H1 (cell line): Measurements from ENCODE around the gene HTRA1. TPM values are rescaled to one million over a fixed set of nuclear protein-coding genes. Genes with fewer than 3 reads are reported as not detected.

Experiments
- CTCF ChIA-PET: fragments of 300-600 bp; sonication (Branson Sonifier 250); formaldehyde crosslinking; loops from one replicate; lab custom pipeline; 2021; ENCODE audit not compliant: partially characterized antibody; lab: Charles Lee
- POLR2A ChIA-PET: fragments of 300-600 bp; sonication (Branson Sonifier 250); formaldehyde crosslinking; loops from one replicate; lab custom pipeline; 2021; ENCODE audit warnings: inconsistent platforms; ENCODE audit not compliant: partially characterized antibody; lab: Charles Lee
- DNase-seq, 2 experiments: peaks; one replicate each; pipeline versions ENCODE4 v3.0.0 to v3.0.0-alpha.2; 2010 to 2022; ENCODE audit warnings: low spot score in 2 of 2, low read depth in 1 of 2, mixed read lengths in 1 of 2
- FAIRE-seq: peaks from 2 replicates; lab custom pipeline; 2011; peaks lifted over from hg19 to GRCh38; lab: Jason Lieb, UNC
- H2AFZ ChIP-seq: 2 replicates; pipeline ENCODE4 v1.8.1; 2012; ENCODE audit warnings: low read length, inconsistent platforms
- H2AK5ac ChIP-seq: 2 replicates; pipeline ENCODE4 v1.6.1; 2013; ENCODE audit warnings: low read depth, low read length
- H2BK120ac ChIP-seq: replicated peaks from 2 replicates; pipeline ENCODE3; 2013; ENCODE audit warnings: low read depth, low read length, inconsistent platforms
- H2BK12ac ChIP-seq: 2 replicates; pipeline ENCODE4 v1.6.1; 2013; ENCODE audit warnings: low read depth, low read length
- H2BK15ac ChIP-seq: 2 replicates; pipeline ENCODE4 v1.6.1; 2013; ENCODE audit warnings: low read length
- H2BK20ac ChIP-seq: 2 replicates; pipeline ENCODE4 v1.6.1; 2013; ENCODE audit warnings: low read length
- H2BK5ac ChIP-seq: 2 replicates; pipeline ENCODE4 v1.6.1; 2013; ENCODE audit warnings: low read depth, low read length
- H3K14ac ChIP-seq: 2 replicates; pipeline ENCODE4 v1.6.1; 2013; ENCODE audit warnings: inconsistent platforms; ENCODE audit not compliant: insufficient read length
- H3K18ac ChIP-seq: 2 replicates; pipeline ENCODE4 v1.6.1; 2013; ENCODE audit warnings: low read length; ENCODE audit errors: extremely low read depth
- H3K23ac ChIP-seq: 2 replicates; pipeline ENCODE4 v1.6.1; 2013; ENCODE audit warnings: inconsistent platforms; ENCODE audit not compliant: insufficient read length
- H3K23me2 ChIP-seq: 2 replicates; pipeline ENCODE4 v1.6.1; 2013; ENCODE audit warnings: low read depth, low read length
- H3K27ac ChIP-seq: 2 replicates; pipeline ENCODE4 v1.6.1; 2011; ENCODE audit warnings: low read depth, low read length, inconsistent platforms
- H3K27me3 ChIP-seq, 4 experiments: replicated peaks in 1 of 4; 1 replicate in 1 of 4; 2 replicates in 3 of 4; pipeline versions ENCODE4 v1.6.1 to v1.8.1; 2011 to 2013; ENCODE audit warnings: low read length in 3 of 4, mild to moderate bottlenecking in 3 of 4, inconsistent platforms in 2 of 4, mixed read lengths in 2 of 4, moderate library complexity in 1 of 4; ENCODE audit not compliant: control insufficient read depth in 3 of 4, insufficient read depth in 3 of 4; ENCODE audit errors: extremely low read depth in 1 of 4
- H3K36me3 ChIP-seq, 4 experiments: 2 replicates each; pipeline versions ENCODE4 v1.6.1 to v1.8.1; 2011 to 2013; ENCODE audit warnings: mild to moderate bottlenecking in 4 of 4, low read length in 3 of 4, moderate library complexity in 2 of 4, control low read depth in 1 of 4, inconsistent platforms in 1 of 4; ENCODE audit not compliant: insufficient read depth in 4 of 4, control insufficient read depth in 2 of 4
- H3K4ac ChIP-seq: replicated peaks from 2 replicates; pipeline ENCODE3; 2013; ENCODE audit warnings: low read length, low read depth, mixed read lengths, inconsistent platforms; ENCODE audit not compliant: insufficient read length
- H3K4me1 ChIP-seq, 4 experiments: replicated peaks in 1 of 4; 1 replicate in 1 of 4; 2 replicates in 3 of 4; pipeline versions ENCODE4 v1.6.1 to v1.8.1; 2011 to 2013; ENCODE audit warnings: low read length in 3 of 4, inconsistent platforms in 2 of 4, mixed read lengths in 1 of 4; ENCODE audit not compliant: insufficient read depth in 4 of 4, control insufficient read depth in 3 of 4
- H3K4me2 ChIP-seq, 2 experiments: 2 replicates each; pipeline versions ENCODE4 v1.6.1 to v1.8.1; 2011 to 2013; ENCODE audit warnings: low read depth in 2 of 2, low read length in 2 of 2, control low read depth in 1 of 2, inconsistent platforms in 1 of 2, mild to moderate bottlenecking in 1 of 2; ENCODE audit not compliant: insufficient read depth in 1 of 2
- H3K4me3 ChIP-seq, 4 experiments: fragments of 200-600, 300-600 bp in 1 of 4; sonication (generic), shearing (Covaris generic), sonication (Bioruptor Twin) in 1 of 4; 2 replicates each; pipeline versions ENCODE4 v1.5.1 to v1.8.1; 2011 to 2016; ENCODE audit warnings: low read length in 4 of 4, low read depth in 3 of 4, control low read depth in 2 of 4, inconsistent platforms in 2 of 4, mild to moderate bottlenecking in 2 of 4, mixed read lengths in 1 of 4, moderate library complexity in 1 of 4; ENCODE audit not compliant: insufficient read depth in 2 of 4; ENCODE audit errors: extremely low read depth in 1 of 4
- H3K56ac ChIP-seq: replicated peaks from 2 replicates; pipeline ENCODE3; 2013; ENCODE audit warnings: low read depth, mild to moderate bottlenecking, mixed read lengths, low read length, inconsistent platforms; ENCODE audit not compliant: insufficient read length
- H3K79me1 ChIP-seq: 2 replicates; pipeline ENCODE4 v1.6.1; 2013; ENCODE audit warnings: low read depth, low read length, control low read depth
- H3K79me2 ChIP-seq, 2 experiments: 2 replicates each; pipeline versions ENCODE4 v1.6.1 to v1.8.1; 2012 to 2013; ENCODE audit warnings: low read length in 2 of 2, mild to moderate bottlenecking in 2 of 2, inconsistent platforms in 1 of 2; ENCODE audit not compliant: insufficient read depth in 2 of 2, control insufficient read depth in 1 of 2
- H3K9ac ChIP-seq, 4 experiments: replicated peaks in 1 of 4; 1 replicate in 1 of 4; 2 replicates in 3 of 4; pipeline versions ENCODE4 v1.6.1 to v1.8.1; 2011 to 2013; ENCODE audit warnings: low read depth in 3 of 4, low read length in 3 of 4, control low read depth in 2 of 4, mild to moderate bottlenecking in 2 of 4, moderate library complexity in 2 of 4, inconsistent platforms in 1 of 4; ENCODE audit errors: extremely low read depth in 1 of 4
- H3K9me3 ChIP-seq, 2 experiments: 2 replicates each; pipeline versions ENCODE4 v1.6.1 to v1.8.1; 2012 to 2013; ENCODE audit warnings: mild to moderate bottlenecking in 2 of 2, moderate library complexity in 2 of 2, control low read depth in 1 of 2, inconsistent platforms in 1 of 2, low read depth in 1 of 2, low read length in 1 of 2, mixed read lengths in 1 of 2; ENCODE audit not compliant: insufficient read depth in 2 of 2
- H4K20me1 ChIP-seq, 2 experiments: replicated peaks in 1 of 2; 2 replicates each; pipeline versions ENCODE3 to v1.8.1; 2011 to 2013; ENCODE audit warnings: inconsistent platforms in 2 of 2, low read length in 2 of 2, mild to moderate bottlenecking in 1 of 2; ENCODE audit not compliant: insufficient read depth in 2 of 2, control insufficient read depth in 1 of 2
- H4K5ac ChIP-seq: 2 replicates; pipeline ENCODE4 v1.6.1; 2013; ENCODE audit warnings: low read length, low read depth, mixed read lengths, inconsistent platforms; ENCODE audit not compliant: insufficient read length
- H4K8ac ChIP-seq: 2 replicates; pipeline ENCODE4 v1.8.0; 2013; ENCODE audit warnings: mild to moderate bottlenecking, moderate library complexity, low read length, inconsistent platforms; ENCODE audit not compliant: insufficient read depth; ENCODE audit errors: extremely low read depth
- H4K91ac ChIP-seq: replicated peaks from 2 replicates; pipeline ENCODE3; 2013; ENCODE audit warnings: low read length, mixed read lengths, inconsistent platforms; ENCODE audit not compliant: insufficient read length
- ASH2L ChIP-seq: fragments of 200-600, 300-600 bp; sonication (generic); IDR thresholded peaks from one replicate; pipeline ENCODE4 v1.7.1; 2017; ENCODE audit warnings: low read length
- BCL11A ChIP-seq, 2 experiments: IDR thresholded peaks; one replicate each; pipeline ENCODE4 v1.6.1; 2011; ENCODE audit warnings: low read depth in 2 of 2, low read length in 2 of 2, mild to moderate bottlenecking in 2 of 2
- KDM1A ChIP-seq: fragments of 200-600, 300-600 bp; sonication (generic); IDR thresholded peaks from 2 replicates; pipeline ENCODE4 v1.7.1; 2016; ENCODE audit warnings: mild to moderate bottlenecking, low read length, borderline replicate concordance
- PHF8 ChIP-seq: fragments of 200-600 bp; sonication (generic); conservative IDR thresholded peaks from 2 replicates; pipeline ENCODE4 v1.7.1; 2012; ENCODE audit warnings: low read depth, mild to moderate bottlenecking, inconsistent platforms, low read length, moderate library complexity
- SAP30 ChIP-seq: fragments of 300-600 bp; sonication (generic); IDR thresholded peaks from 2 replicates; pipeline ENCODE4 v1.7.1; 2012; ENCODE audit warnings: low read length, moderate library complexity, mild to moderate bottlenecking, inconsistent platforms; ENCODE audit not compliant: insufficient read depth, insufficient replicate concordance
- SP1 ChIP-seq: IDR thresholded peaks from 2 replicates; pipeline ENCODE4 v1.6.1; 2011; ENCODE audit warnings: low read depth, low read length
- SP2 ChIP-seq: IDR thresholded peaks from 2 replicates; pipeline ENCODE4 v1.6.1; 2012; ENCODE audit warnings: mild to moderate bottlenecking, low read length, inconsistent platforms
- TAF1 ChIP-seq: IDR thresholded peaks from 2 replicates; pipeline ENCODE4 v1.6.1; 2011; ENCODE audit warnings: mild to moderate bottlenecking, low read depth, low read length
- WGBS, 2 experiments: shearing (Covaris generic) in 1 of 2; methylation state at CpG; one replicate each; pipeline versions ENCODE4 v1.1.6 to v1.1.7; 2013 to 2015; ENCODE audit warnings: low lambda C conversion rate in 2 of 2, mixed read lengths in 2 of 2, inconsistent platforms in 1 of 2, low coverage in 1 of 2, missing lambda C conversion rate in 1 of 2; ENCODE audit not compliant: insufficient replicate concordance in 2 of 2, insufficient coverage in 1 of 2, insufficient read length in 1 of 2; ENCODE audit errors: extremely low coverage in 1 of 2, missing lambda C conversion rate in 1 of 2; 5-methylcytosine and 5-hydroxymethylcytosine counted together
- polyA plus RNA-seq, 7 experiments: library from polyadenylated mRNA; depleted of rRNA in 3 of 7; stranded (reverse) in 5 of 7; unstranded in 2 of 7; fragments of >200 nt in 5 of 7; fragments of 200-250 nt in 2 of 7; gene quantifications; 1 replicate in 5 of 7; 2 replicates in 1 of 7; 4 replicates in 1 of 7; pipeline versions ENCODE4 v1.2.1 to v1.2.3, GENCODE V29; 2011 to 2013; ENCODE audit warnings: missing spikeins in 2 of 7, mixed read lengths in 2 of 7
- total RNA-seq: library from RNA; stranded (reverse); fragmentation: NEBNext Ultra II Directional; extraction: Animal tissue kit (Norgen Biotek cat#: 25700); gene quantifications from 2 replicates; pipeline ENCODE4 v1.2.1, GENCODE V29; 2021
- TF ChIP-seq, protein P1 (sequence below), 3 experiments: IDR thresholded peaks; 1 replicate in 2 of 3; 2 replicates in 1 of 3; pipeline versions ENCODE4 v1.5.1 to v1.6.1; 2011; ENCODE audit warnings: low read length in 3 of 3, mild to moderate bottlenecking in 3 of 3, inconsistent platforms in 2 of 3, low read depth in 1 of 3, moderate library complexity in 1 of 3; ENCODE audit not compliant: insufficient read depth in 1 of 3; ENCODE audit errors: control extremely low read depth in 1 of 3

Gene HTRA1
- total and polyA plus RNA-seq, 2 of the 8 experiments (the other 6 are each of a cell fraction or from before 2014, with no cell fraction given), result 15.8 to 20.1 TPM

DNA sequence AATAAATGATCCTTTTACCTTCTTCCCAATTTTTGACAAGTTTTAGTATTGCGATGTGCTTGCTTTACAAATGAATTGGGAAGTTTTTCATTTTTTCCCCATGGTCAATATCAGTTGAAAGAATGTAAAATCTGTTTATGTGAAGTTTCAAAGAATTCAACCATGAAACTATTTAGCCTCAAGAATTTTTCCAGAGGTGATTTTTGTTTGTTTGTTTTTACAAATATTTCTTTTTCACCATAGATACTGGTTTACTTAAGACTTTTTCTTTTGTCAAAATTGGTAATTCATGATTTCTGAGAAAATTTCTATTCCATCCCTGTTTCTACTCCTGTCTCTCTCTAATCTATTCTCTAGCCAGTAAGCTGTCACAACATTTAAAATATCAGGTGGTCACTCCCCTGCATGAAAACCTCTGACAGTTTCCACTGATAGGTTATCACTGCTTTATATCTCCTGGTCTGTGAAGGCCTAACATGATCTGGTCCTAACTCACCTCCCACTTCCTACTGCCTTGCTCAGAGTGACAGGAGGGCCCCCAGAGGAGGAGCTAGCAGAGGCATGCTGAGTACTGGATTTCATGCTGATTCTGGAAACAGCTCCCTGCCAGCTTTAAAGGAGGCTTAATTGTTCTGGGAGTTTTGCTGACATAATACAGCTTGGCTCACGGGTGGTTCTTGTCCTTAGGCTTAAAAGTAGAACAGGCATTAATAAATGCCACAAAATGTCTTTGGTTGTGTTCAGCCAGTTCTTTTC lies 14.5 kb upstream of the HTRA1 start:
- Histone ChIP-seq H3K9ac (no peak overlapping the region), H3K4me2 (no peak overlapping the region), H3K4me1 (no peaks in the 10 kb centered on the region), H3K27ac (no peak overlapping the region), H4K91ac (no peak overlapping the region), H2BK120ac (no peak overlapping the region), H4K5ac (no peak overlapping the region), H3K18ac (no peak overlapping the region), H3K36me3 (no peaks in the 10 kb centered on the region), H3K4ac (no peak overlapping the region), H2AK5ac (no peak overlapping the region), H3K79me1 (no peaks in the 10 kb centered on the region), H3K14ac (no peak overlapping the region), H3K27me3 (no peaks in the 10 kb centered on the region), H2BK20ac (no peak overlapping the region), H4K20me1 (no peaks in the 10 kb centered on the region), H3K56ac (no peak overlapping the region), H3K23me2 (no peaks in the 10 kb centered on the region), H2BK5ac (no peak overlapping the region), H2AFZ (no peak overlapping the region), H2BK12ac (no peak overlapping the region), H4K8ac (no peak overlapping the region), H3K9me3 (peaks cover 3 to 8% of the 10 kb centered on the region in 2 experiments; a peak in 3 of 4 replicates), H2BK15ac (no peak overlapping the region), H3K4me3 (no peak overlapping the region), H3K23ac (no peak overlapping the region), H3K79me2 (no peaks in the 10 kb centered on the region)
- WGBS, 2 experiments, result 76% methylated on average over 2 of the region's 2 CpGs; no CpG with 5 or more reads in 1 of the 2 experiments
- FAIRE-seq, result no peak
- ChIA-PET POLR2A (interaction anchor here (0.8 kb wide), 1 partner anchor 55 kb away, joined by 3 read pairs; no protein-coding TSS in a partner anchor), CTCF (interaction anchor here (0.6 to 1.2 kb wide), 6 partner anchors 12 to 244 kb away, joined by 3 to 4 read pairs (median 3); no protein-coding TSS in a partner anchor)
- DNase-seq, result no peak
- TF ChIP-seq KDM1A (no peak), SP1 (no peak), TAF1 (no peak), ASH2L (no peak), SAP30 (no peak), BCL11A (IDR thresholded peaks at IDR 0.05; ENCODE audit: low read depth in 2 of 2, low read length in 2 of 2) (no peak), PHF8 (no peak), SP2 (no peak)
- TF ChIP-seq, protein P1, sequence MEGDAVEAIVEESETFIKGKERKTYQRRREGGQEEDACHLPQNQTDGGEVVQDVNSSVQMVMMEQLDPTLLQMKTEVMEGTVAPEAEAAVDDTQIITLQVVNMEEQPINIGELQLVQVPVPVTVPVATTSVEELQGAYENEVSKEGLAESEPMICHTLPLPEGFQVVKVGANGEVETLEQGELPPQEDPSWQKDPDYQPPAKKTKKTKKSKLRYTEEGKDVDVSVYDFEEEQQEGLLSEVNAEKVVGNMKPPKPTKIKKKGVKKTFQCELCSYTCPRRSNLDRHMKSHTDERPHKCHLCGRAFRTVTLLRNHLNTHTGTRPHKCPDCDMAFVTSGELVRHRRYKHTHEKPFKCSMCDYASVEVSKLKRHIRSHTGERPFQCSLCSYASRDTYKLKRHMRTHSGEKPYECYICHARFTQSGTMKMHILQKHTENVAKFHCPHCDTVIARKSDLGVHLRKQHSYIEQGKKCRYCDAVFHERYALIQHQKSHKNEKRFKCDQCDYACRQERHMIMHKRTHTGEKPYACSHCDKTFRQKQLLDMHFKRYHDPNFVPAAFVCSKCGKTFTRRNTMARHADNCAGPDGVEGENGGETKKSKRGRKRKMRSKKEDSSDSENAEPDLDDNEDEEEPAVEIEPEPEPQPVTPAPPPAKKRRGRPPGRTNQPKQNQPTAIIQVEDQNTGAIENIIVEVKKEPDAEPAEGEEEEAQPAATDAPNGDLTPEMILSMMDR (IDR thresholded peaks at IDR 0.05; ENCODE audit: control extremely low read depth in 1 of 3, insufficient read depth in 1 of 3, low read depth in 1 of 3, low read length in 3 of 3), result no peak
